ENCODE results near the gene HMG20B.

DNA sequence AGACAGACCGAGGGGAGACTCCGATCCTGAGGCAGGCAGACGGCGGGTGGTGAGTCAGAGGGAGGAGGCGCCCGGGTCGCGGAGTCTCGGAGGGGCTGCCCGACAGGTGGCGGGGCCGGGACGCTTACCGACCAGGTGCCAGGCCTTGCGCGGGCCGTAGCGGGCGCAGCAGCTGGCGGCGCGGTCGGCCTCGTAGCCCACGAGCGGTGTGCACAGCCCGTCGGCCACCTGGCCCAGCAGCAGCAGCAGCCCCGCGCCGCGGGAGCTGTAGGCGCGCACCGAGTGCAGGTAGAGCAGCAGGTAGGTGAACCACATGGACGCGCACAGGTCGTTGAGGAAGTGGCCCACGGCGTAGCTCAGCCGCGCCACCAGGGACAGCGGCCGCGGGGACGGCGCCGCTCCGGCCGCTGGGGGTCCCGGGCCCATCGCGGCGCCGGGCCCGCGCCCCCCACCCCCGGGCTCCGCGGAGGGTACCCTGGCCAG, 15.7 kb upstream of the HMG20B start:
- TF ChIP-seq, protein P1, sequence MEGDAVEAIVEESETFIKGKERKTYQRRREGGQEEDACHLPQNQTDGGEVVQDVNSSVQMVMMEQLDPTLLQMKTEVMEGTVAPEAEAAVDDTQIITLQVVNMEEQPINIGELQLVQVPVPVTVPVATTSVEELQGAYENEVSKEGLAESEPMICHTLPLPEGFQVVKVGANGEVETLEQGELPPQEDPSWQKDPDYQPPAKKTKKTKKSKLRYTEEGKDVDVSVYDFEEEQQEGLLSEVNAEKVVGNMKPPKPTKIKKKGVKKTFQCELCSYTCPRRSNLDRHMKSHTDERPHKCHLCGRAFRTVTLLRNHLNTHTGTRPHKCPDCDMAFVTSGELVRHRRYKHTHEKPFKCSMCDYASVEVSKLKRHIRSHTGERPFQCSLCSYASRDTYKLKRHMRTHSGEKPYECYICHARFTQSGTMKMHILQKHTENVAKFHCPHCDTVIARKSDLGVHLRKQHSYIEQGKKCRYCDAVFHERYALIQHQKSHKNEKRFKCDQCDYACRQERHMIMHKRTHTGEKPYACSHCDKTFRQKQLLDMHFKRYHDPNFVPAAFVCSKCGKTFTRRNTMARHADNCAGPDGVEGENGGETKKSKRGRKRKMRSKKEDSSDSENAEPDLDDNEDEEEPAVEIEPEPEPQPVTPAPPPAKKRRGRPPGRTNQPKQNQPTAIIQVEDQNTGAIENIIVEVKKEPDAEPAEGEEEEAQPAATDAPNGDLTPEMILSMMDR (conservative IDR thresholded peaks at IDR 0.05; ENCODE audit: low read depth, low read length): no peak
- TF ChIP-seq EZH2 (IDR thresholded peaks at IDR 0.05; ENCODE audit: low read length, unreplicated experiment) (no peak), EZH2phosphoT487 (IDR thresholded peaks at IDR 0.05; ENCODE audit: borderline replicate concordance, low read length) (no peak)

Data from PC-3 (cell line).